Left lung (tissue), 14 donors: Measurements from ENCODE around the gene OOEP. TPM values are rescaled to one million over a fixed set of nuclear protein-coding genes. Genes with fewer than 3 reads are reported as not detected.

ENCODE experiments used
- ATAC-seq: fragments of 200-7000 bp; cut with Tn5 transposase; one replicate; pipeline ENCODE4 v1.9.1; 2020; ENCODE audit warnings: moderate library complexity
- DNase-seq, 4 donors: peaks; one replicate each; pipeline ENCODE4 v3.0.0-alpha.2; 2013 to 2020
- H3K27ac ChIP-seq, 2 donors: fragments of 200-600 bp; sonication (generic) in 1 of 2; one replicate each; pipeline versions ENCODE4 v1.5.0 to v1.8.0; 2020 to 2021
- H3K27me3 ChIP-seq, 2 donors: fragments of 200-600 bp; sonication (generic) in 1 of 2; one replicate each; pipeline versions ENCODE4 v1.5.0 to v1.8.0; 2020 to 2021
- H3K36me3 ChIP-seq, 2 donors: fragments of 200-600 bp; sonication (generic) in 1 of 2; one replicate each; pipeline versions ENCODE4 v1.5.0 to v1.8.0; 2020 to 2021
- H3K4me1 ChIP-seq, 2 donors: fragments of 200-600 bp; one replicate each; pipeline ENCODE4 v1.8.0; 2021
- H3K4me3 ChIP-seq, 2 donors: fragments of 200-600 bp; sonication (generic) in 1 of 2; one replicate each; pipeline versions ENCODE4 v1.5.0 to v1.8.0; 2020 to 2021; ENCODE audit warnings: mild to moderate bottlenecking in 1 of 2
- H3K9me3 ChIP-seq, 2 donors: fragments of 200-600 bp; sonication (generic) in 1 of 2; one replicate each; pipeline versions ENCODE4 v1.5.0 to v1.8.0; 2020 to 2021
- CTCF ChIP-seq, 2 donors: fragments of 200-600 bp; sonication (generic) in 1 of 2; IDR thresholded peaks; one replicate each; pipeline versions ENCODE4 v1.5.0 to v1.8.0; 2021; ENCODE audit warnings: antibody characterized with exemption in 2 of 2
- intact Hi-C, 2 donors: fragments of 100-400 bp; cut with DNase I; formaldehyde crosslinking; loops; one replicate each; pipeline versions ENCODE4 v1.11.2 to v1.14.2; 2022
- long read RNA-seq, 12 donors: library from polyadenylated mRNA in 2 of 12; unstranded in 2 of 12; transcript quantifications; one replicate each; pipeline ENCODE4 v2.0.0 and lab custom pipeline, GENCODE V29; 2019 to 2026
- polyA plus RNA-seq, 6 donors: library from polyadenylated mRNA; unstranded; fragments of 120-200 nt; gene quantifications; one replicate each; pipeline ENCODE4 v1.2.1, GENCODE V29; 2013; ENCODE audit not compliant: insufficient read length in 6 of 6
- total RNA-seq, 2 donors: library from RNA; stranded (reverse); fragmentation: NEBNext Ultra II Directional; extraction: Animal tissue kit (Norgen Biotek cat#: 25700); gene quantifications; one replicate each; pipeline ENCODE4 v1.2.1, GENCODE V29; 2021
- donor health status: DM: no; HTN: yes; CAD: no.
- donor health status: DM: no; HTN: no; CAD: no.

Gene OOEP
- total RNA-seq (under 1 TPM; 0.38 to 0.71 TPM), polyA plus RNA-seq (under 1 TPM in 4 of 6 donors, not detected in 2; 0.21 to 0.35 (median 0.24) TPM)
- long read RNA-seq, donor 1: 0 reads
- long read RNA-seq, donor 2: 0 reads
- long read RNA-seq, donor 3: 0 reads
- long read RNA-seq, donor 4: 0 reads
- long read RNA-seq, donor 5: 0 reads
- long read RNA-seq, donor 6: 0 reads
- long read RNA-seq, donor 7: 0 reads
- long read RNA-seq, donor 8: 0 reads
- long read RNA-seq, donor 9: 0 reads
- long read RNA-seq, donor 10: 0 reads
- long read RNA-seq, donor 11: 0 reads
- long read RNA-seq, donor 12: 0 reads

GRCh38 chr6:73369563-73369962 is at the start of gene OOEP:
Gene OOEP, minus strand, starts transcription at chr6:73369897. Its CDS starts 105 bp downstream, at chr6:73369792.
- no peak within 1 kb of the TSS for H3K27ac ChIP-seq
- H3K4me1 ChIP-seq: no peaks in the 10 kb centered on the region
- no peak within 1 kb of the TSS for H3K4me3 ChIP-seq
- ATAC-seq (no peak), DNase-seq (peak in 1 of 4 donors; percentile 81)
- intact Hi-C loops: no loop called here
- no peaks in the 10 kb centered on the region for H3K27me3 ChIP-seq
- TF ChIP-seq CTCF (IDR thresholded peaks at IDR 0.05): no peak
- H3K9me3 ChIP-seq: peaks cover 0 to 20% of the 10 kb centered on the region in 2 donors
- H3K36me3 ChIP-seq: no peaks in the 10 kb centered on the region

- no peak for TF ChIP-seq CTCF (IDR thresholded peaks at IDR 0.05)
- intact Hi-C loops: no loop called here
- no peaks in the 10 kb centered on the region for H3K27me3 ChIP-seq
- peaks cover 0 to 71% of the 10 kb centered on the region in 2 donors for H3K36me3 ChIP-seq
- DNase-seq: no peak
- H3K4me1 ChIP-seq: peaks cover 0 to 4% of the 10 kb centered on the region in 2 donors
- ATAC-seq: no peak
- H3K27ac ChIP-seq: no peak overlapping the region
- no peaks in the 10 kb centered on the region for H3K9me3 ChIP-seq
- H3K4me3 ChIP-seq: no peak overlapping the region
Measured at GRCh38 chr6:73418081-73418741, 48.5 kb upstream of the OOEP start.

GRCh38 chr6:73413102-73413501 is 43.4 kb upstream of the OOEP start:
- Histone ChIP-seq H3K4me3 (no peak overlapping the region), H3K36me3 (peaks cover 0 to 22% of the 10 kb centered on the region in 2 donors), H3K27me3 (no peaks in the 10 kb centered on the region), H3K4me1 (no peaks in the 10 kb centered on the region), H3K27ac (no peak overlapping the region), H3K9me3 (no peaks in the 10 kb centered on the region)
- DNase-seq (no peak), ATAC-seq (no peak)
- TF ChIP-seq CTCF (IDR thresholded peaks at IDR 0.05): no peak
- intact Hi-C loops: no loop called here

GRCh38 chr6:73409395-73409794 is 39.7 kb upstream of the OOEP start:
- H3K9me3 ChIP-seq: no peaks in the 10 kb centered on the region
- H3K36me3 ChIP-seq: peaks cover 0 to 1% of the 10 kb centered on the region in 2 donors
- no peaks in the 10 kb centered on the region for H3K4me1 ChIP-seq
- DNase-seq: no peak
- no peak overlapping the region for H3K27ac ChIP-seq
- H3K27me3 ChIP-seq: no peaks in the 10 kb centered on the region
- intact Hi-C loops: no loop called here
- TF ChIP-seq CTCF (IDR thresholded peaks at IDR 0.05): no peak
- ATAC-seq: no peak
- H3K4me3 ChIP-seq: no peak overlapping the region

- Histone ChIP-seq H3K27ac (no peak overlapping the region), H3K9me3 (no peaks in the 10 kb centered on the region), H3K36me3 (no peaks in the 10 kb centered on the region), H3K4me3 (no peak overlapping the region), H3K4me1 (no peaks in the 10 kb centered on the region), H3K27me3 (no peaks in the 10 kb centered on the region)
- DNase-seq (no peak), ATAC-seq (no peak)
- intact Hi-C loops: no loop called here
- no peak for TF ChIP-seq CTCF (IDR thresholded peaks at IDR 0.05)
Measured at GRCh38 chr6:73400656-73401055, 31.0 kb upstream of the OOEP start.
